ENCODE data around the gene WIPF1. TPM values are rescaled to one million over a fixed set of nuclear protein-coding genes. Genes with fewer than 3 reads are reported as not detected.

WIPF1 gene
- polyA plus RNA-seq, 1 donor from 2014 or later: 0.25 TPM

GRCh38 chr2:174641168-174641567 lies 43.6 kb upstream of the WIPF1 start:
- Histone ChIP-seq H3K27ac (ENCODE audit: low read length) (no peak overlapping the region), H3K4me2 (ENCODE audit: low read length) (no peak overlapping the region), H3K79me2 (replicated peaks; ENCODE audit: insufficient read depth, low read length) (no peaks in the 10 kb centered on the region), H3K9me2 (ENCODE audit: insufficient read depth, low read length) (no peaks in the 10 kb centered on the region), H3F3A (ENCODE audit: insufficient read depth, low read length, poor library complexity, severe bottlenecking) (no peaks in the 10 kb centered on the region), H3K36me3 (ENCODE audit: insufficient read depth, low read length) (no peaks in the 10 kb centered on the region), H4K20me1 (ENCODE audit: insufficient read depth) (no peaks in the 10 kb centered on the region), H3K9ac (ENCODE audit: low read length) (no peak overlapping the region), H3K9me3 (ENCODE audit: low read length) (no peaks in the 10 kb centered on the region), H2AFZ (ENCODE audit: low read depth, low read length) (no peak overlapping the region), H3K4me3 (ENCODE audit: low read length) (no peak overlapping the region), H3K27me3 (ENCODE audit: insufficient read depth, low read depth, low read length) (no peaks in the 10 kb centered on the region)
- TF ChIP-seq EZH2 (IDR thresholded peaks at IDR 0.05; ENCODE audit: borderline replicate concordance, insufficient read depth, low read length, poor library complexity, severe bottlenecking) (no peak), SMC3 (conservative IDR thresholded peaks at IDR 0.05; ENCODE audit: poor library complexity) (no peak), POLR2AphosphoS5 (IDR thresholded peaks at IDR 0.05) (no peak)

GRCh38 chr2:174636987-174637386 lies 39.4 kb upstream of the WIPF1 start:
- Histone ChIP-seq H3K9me2 (ENCODE audit: insufficient read depth, low read length) (no peaks in the 10 kb centered on the region), H2AFZ (ENCODE audit: low read depth, low read length) (no peak overlapping the region), H3K4me2 (ENCODE audit: low read length) (no peak overlapping the region), H3K9ac (ENCODE audit: low read length) (no peak overlapping the region), H3K79me2 (replicated peaks; ENCODE audit: insufficient read depth, low read length) (no peaks in the 10 kb centered on the region), H3K27me3 (ENCODE audit: insufficient read depth, low read depth, low read length) (no peaks in the 10 kb centered on the region), H3K9me3 (ENCODE audit: low read length) (no peaks in the 10 kb centered on the region), H3K4me3 (ENCODE audit: low read length) (no peak overlapping the region), H4K20me1 (ENCODE audit: insufficient read depth) (no peaks in the 10 kb centered on the region), H3K36me3 (ENCODE audit: insufficient read depth, low read length) (no peaks in the 10 kb centered on the region), H3F3A (ENCODE audit: insufficient read depth, low read length, poor library complexity, severe bottlenecking) (no peaks in the 10 kb centered on the region), H3K27ac (ENCODE audit: low read length) (no peak overlapping the region)
- no peak for TF ChIP-seq EP300 (conservative IDR thresholded peaks at IDR 0.05; ENCODE audit: poor library complexity, severe bottlenecking)
- no peak for TF ChIP-seq EZH2 (IDR thresholded peaks at IDR 0.05; ENCODE audit: borderline replicate concordance, insufficient read depth, low read length, poor library complexity, severe bottlenecking)
- TF ChIP-seq REST (IDR thresholded peaks at IDR 0.05; ENCODE audit: borderline replicate concordance): no peak
- TF ChIP-seq TAF1 (IDR thresholded peaks at IDR 0.05; ENCODE audit: low read depth): no peak
- no peak for TF ChIP-seq CTCF (IDR thresholded peaks at IDR 0.05; ENCODE audit: poor library complexity, severe bottlenecking)
- TF ChIP-seq RAD21 (conservative IDR thresholded peaks at IDR 0.05): no peak
- TF ChIP-seq POLR2AphosphoS5 (IDR thresholded peaks at IDR 0.05): no peak
- no peak for TF ChIP-seq SMC3 (conservative IDR thresholded peaks at IDR 0.05; ENCODE audit: poor library complexity)
- TF ChIP-seq MXI1 (conservative IDR thresholded peaks at IDR 0.05; ENCODE audit: poor library complexity, severe bottlenecking): no peak
